Adrenal gland (tissue), 12 donors: ENCODE results near the gene MTM1. TPM values are rescaled to one million over a fixed set of nuclear protein-coding genes. Genes with fewer than 3 reads are reported as not detected.

ENCODE experiments used
- DNase-seq, 7 donors: peaks; one replicate each; pipeline ENCODE4 v3.0.0-alpha.2; 2019 to 2020
- H3K27ac ChIP-seq, 5 donors: fragments of 200-600 bp; sonication (generic) in 4 of 5; 1 replicate in 3 of 5; 2 replicates in 2 of 5; pipeline versions ENCODE4 v1.5.1 to v1.8.0; 2016 to 2020; ENCODE audit warnings: mild to moderate bottlenecking in 1 of 5
- H3K27me3 ChIP-seq: fragments of 200-600 bp; 2 replicates; pipeline ENCODE4 v1.8.0; 2021
- H3K36me3 ChIP-seq, 2 donors: fragments of 200-600 bp; replicated peaks in 1 of 2; 1 replicate in 1 of 2; 2 replicates in 1 of 2; pipeline versions ENCODE4 v1.5.1 to v1.8.0; 2018 to 2022
- H3K4me1 ChIP-seq, 2 donors: fragments of 200-600 bp; replicated peaks in 1 of 2; 1 replicate in 1 of 2; 2 replicates in 1 of 2; pipeline versions ENCODE4 v1.5.1 to v1.8.0; 2018 to 2021
- H3K4me3 ChIP-seq, 4 donors: fragments of 200-600 bp; sonication (generic) in 3 of 4; one replicate each; pipeline ENCODE4 v1.5.1; 2016 to 2018
- H3K9me3 ChIP-seq, 3 donors: fragments of 200-600 bp; sonication (generic) in 1 of 3; replicated peaks in 1 of 3; 1 replicate in 2 of 3; 2 replicates in 1 of 3; pipeline versions ENCODE4 v1.5.1 to v1.8.0; 2016 to 2021
- POLR2A ChIP-seq, 2 donors: fragments of 450-650 bp; IDR thresholded peaks; one replicate each; pipeline ENCODE4 v1.6.1; 2017; ENCODE audit warnings: antibody characterized with exemption in 2 of 2, mild to moderate bottlenecking in 2 of 2, moderate library complexity in 1 of 2
- WGBS, 4 donors: extraction: QIAGEN DNeasy Blood & Tissue Kit in 2 of 4; methylation state at CpG; one replicate each; pipeline versions ENCODE4 v1.1.5 to v1.1.7; 2013 to 2017; 5-methylcytosine and 5-hydroxymethylcytosine counted together
- intact Hi-C, 2 donors: fragments of 100-400 bp; cut with DNase I; formaldehyde crosslinking; loops; one replicate each; pipeline versions ENCODE4 v1.14.1 to v1.15.0; 2022 to 2023
- polyA plus RNA-seq, 3 donors: library from polyadenylated mRNA; stranded (reverse); fragments of 200-250 nt in 2 of 3; fragments of 350-450 nt in 1 of 3; fragmentation: Illumina TruSeq in 1 of 3; extraction: RNeasy Lipid Tissue Mini Kit (QIAGEN cat#74804) in 1 of 3; gene quantifications; one replicate each; pipeline ENCODE4 v1.2.3, GENCODE V29; 2013 to 2014
- total RNA-seq, 9 donors: library from RNA; depleted of rRNA in 4 of 9; stranded (reverse); fragments of >200 nt in 4 of 9; fragments of 120-200 nt in 1 of 9; fragmentation: NEBNext Ultra II Directional in 1 of 9; extraction: Animal tissue kit (Norgen Biotek cat#: 25700) in 1 of 9; gene quantifications; one replicate each; pipeline versions ENCODE4 v1.1.0 to v1.2.4, GENCODE V29; 2013 to 2023
- TF ChIP-seq, protein P1 (sequence below), 6 experiments: fragments of 450-650 bp in 4 of 6; fragments of 200-600 bp in 2 of 6; sonication (generic) in 1 of 6; IDR thresholded peaks; 1 replicate in 5 of 6; 2 replicates in 1 of 6; pipeline versions ENCODE4 v1.5.1 to v1.8.0; 2016 to 2021; ENCODE audit warnings: antibody characterized with exemption in 6 of 6, mild to moderate bottlenecking in 2 of 6, moderate library complexity in 1 of 6
- donor health status: healthy with polysubstance abuse.
- donor health status: Bipolar disorder and iron deficiency.
- donor health status: DM: yes; HTN: yes; CAD: no.
- donor health status: DM: no; HTN: no; CAD: no.
- donor health status: DM: no; HTN: no; CAD: no.
- donor health status: DM: yes; HTN: yes; CAD: no.

MTM1 gene
- total and polyA plus RNA-seq, 12 donors = 4.1 to 31.4 (median 24.9) TPM

DNA sequence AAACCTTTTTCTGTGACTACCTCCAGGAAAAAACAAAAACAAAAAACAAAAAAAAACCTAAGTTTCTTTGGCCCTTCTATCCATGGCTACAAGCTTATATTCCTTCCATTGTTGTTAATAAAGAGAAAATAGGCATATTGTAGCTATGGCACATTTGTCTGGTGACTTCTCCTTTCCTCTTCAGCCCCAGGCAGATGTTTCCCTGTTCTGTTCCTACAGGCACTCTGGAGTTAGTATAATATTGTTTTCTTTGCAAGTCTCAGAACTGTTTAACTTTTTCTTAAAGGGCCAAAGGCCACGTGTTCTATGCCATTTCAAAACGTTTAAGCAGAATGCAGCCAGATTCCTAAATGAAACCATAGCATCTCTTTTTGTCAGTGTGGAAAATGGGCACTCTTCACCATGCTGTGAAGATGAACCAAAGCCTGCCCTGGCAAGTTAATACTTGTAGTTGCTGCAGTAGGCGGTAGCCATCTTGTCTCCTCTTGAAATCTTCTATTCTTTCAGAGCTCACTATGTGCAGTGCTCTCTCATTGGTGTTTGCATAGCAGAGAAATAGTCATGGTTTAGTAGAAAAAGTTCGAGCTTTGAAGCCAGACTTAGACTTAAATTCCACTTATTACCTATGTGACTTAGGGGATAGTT lies 80.0 kb downstream of the MTM1 start:
- Histone ChIP-seq H3K4me1 (no peaks in the 10 kb centered on the region), H3K4me3 (no peak overlapping the region), H3K27me3 (no peaks in the 10 kb centered on the region), H3K9me3 (no peaks in the 10 kb centered on the region), H3K36me3 (no peaks in the 10 kb centered on the region), H3K27ac (peak overlapping the region; percentile 30 to 65 (median 48))
- intact Hi-C loops = no loop called here
- WGBS, 4 donors = 53 to 79% (median 66%) methylated on average over 4 of the region's 4 CpGs
- no peak for DNase-seq
- TF ChIP-seq, protein P1, sequence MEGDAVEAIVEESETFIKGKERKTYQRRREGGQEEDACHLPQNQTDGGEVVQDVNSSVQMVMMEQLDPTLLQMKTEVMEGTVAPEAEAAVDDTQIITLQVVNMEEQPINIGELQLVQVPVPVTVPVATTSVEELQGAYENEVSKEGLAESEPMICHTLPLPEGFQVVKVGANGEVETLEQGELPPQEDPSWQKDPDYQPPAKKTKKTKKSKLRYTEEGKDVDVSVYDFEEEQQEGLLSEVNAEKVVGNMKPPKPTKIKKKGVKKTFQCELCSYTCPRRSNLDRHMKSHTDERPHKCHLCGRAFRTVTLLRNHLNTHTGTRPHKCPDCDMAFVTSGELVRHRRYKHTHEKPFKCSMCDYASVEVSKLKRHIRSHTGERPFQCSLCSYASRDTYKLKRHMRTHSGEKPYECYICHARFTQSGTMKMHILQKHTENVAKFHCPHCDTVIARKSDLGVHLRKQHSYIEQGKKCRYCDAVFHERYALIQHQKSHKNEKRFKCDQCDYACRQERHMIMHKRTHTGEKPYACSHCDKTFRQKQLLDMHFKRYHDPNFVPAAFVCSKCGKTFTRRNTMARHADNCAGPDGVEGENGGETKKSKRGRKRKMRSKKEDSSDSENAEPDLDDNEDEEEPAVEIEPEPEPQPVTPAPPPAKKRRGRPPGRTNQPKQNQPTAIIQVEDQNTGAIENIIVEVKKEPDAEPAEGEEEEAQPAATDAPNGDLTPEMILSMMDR (IDR thresholded peaks at IDR 0.05) = no peak
- no peak for TF ChIP-seq POLR2A (IDR thresholded peaks at IDR 0.05)

DNA sequence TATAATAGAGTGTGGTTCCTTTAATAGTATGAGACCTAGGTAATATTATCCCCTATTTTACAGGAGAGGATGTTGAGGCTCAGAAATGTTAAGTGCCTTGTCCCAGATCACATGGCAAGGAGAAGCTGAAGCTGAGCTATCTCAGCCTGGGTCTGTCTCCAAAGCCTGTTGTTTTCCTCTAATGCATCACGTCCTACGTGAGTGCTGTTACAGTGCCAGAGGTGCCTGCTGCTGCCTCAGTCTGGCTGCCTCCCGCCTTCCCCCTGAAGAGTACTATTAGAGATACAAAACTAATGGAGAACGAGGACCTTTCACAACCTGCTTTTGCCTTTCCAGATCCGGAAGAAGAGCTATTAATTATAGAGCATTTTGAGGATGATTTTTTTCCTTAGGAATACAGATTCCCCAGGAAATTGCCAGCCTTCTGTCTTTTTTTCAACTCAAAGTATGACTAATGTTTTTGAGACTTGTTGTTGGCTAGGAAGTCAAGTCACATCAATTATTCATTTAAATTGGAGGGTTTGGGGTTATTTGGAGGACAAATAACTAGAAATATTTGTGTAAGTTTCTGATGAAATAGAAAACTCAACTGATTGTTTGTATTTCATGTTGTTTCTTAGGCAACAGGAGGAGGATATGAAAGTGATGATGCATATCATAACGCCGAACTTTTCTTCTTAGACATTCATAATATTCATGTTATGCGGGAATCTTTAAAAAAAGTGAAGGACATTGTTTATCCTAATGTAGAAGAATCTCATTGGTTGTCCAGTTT lies 80.9 kb downstream of the MTM1 start:
- H3K4me1 ChIP-seq = no peaks in the 10 kb centered on the region
- H3K27me3 ChIP-seq = no peaks in the 10 kb centered on the region
- H3K9me3 ChIP-seq = no peaks in the 10 kb centered on the region
- intact Hi-C loops = no loop called here
- H3K4me3 ChIP-seq = no peak overlapping the region
- 14 to 41% (median 31%) methylated on average over 6 to 8 of the region's 8 CpGs for WGBS, 4 donors
- H3K27ac ChIP-seq = peak overlapping the region; percentile 30 to 65 (median 48)
- H3K36me3 ChIP-seq = no peaks in the 10 kb centered on the region
- DNase-seq = peak; percentile 42 to 89 (median 73)
- no peak for TF ChIP-seq POLR2A (IDR thresholded peaks at IDR 0.05)
- TF ChIP-seq, protein P1 (IDR thresholded peaks at IDR 0.05) = no peak

DNA sequence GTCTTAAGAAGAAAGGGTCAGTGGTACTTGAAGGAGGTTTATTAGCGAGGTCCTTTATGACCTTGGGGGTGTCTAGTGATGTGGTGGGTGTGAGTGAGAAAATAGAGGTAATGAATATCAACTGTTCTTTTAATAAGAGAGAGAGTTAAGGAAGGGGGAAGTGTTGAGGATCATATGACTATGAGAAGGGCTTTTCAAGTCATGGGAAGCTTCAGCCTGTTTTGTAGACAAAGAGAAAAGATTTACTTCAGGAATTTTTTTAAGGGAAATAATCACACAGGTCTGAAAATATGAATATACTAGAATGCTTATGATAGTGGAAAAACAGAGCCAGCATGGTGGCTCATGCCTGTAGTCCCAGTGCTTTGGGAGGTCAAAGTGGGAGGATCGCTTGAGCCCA lies 83.5 kb downstream of the MTM1 start:
- no peak overlapping the region for H3K27ac ChIP-seq
- intact Hi-C loops = no loop called here
- no peaks in the 10 kb centered on the region for H3K36me3 ChIP-seq
- DNase-seq = no peak
- H3K9me3 ChIP-seq = no peaks in the 10 kb centered on the region
- TF ChIP-seq, protein P1 (IDR thresholded peaks at IDR 0.05) = no peak
- TF ChIP-seq POLR2A (IDR thresholded peaks at IDR 0.05) = no peak
- no peaks in the 10 kb centered on the region for H3K4me1 ChIP-seq
- WGBS, 4 donors = 83 to 99% (median 88%) methylated on average over 2 of the region's 2 CpGs
- no peak overlapping the region for H3K4me3 ChIP-seq
- no peaks in the 10 kb centered on the region for H3K27me3 ChIP-seq

GRCh38 chrX:150655788-150656187 lies 87.4 kb downstream of the MTM1 start:
- no peaks in the 10 kb centered on the region for H3K27me3 ChIP-seq
- H3K4me1 ChIP-seq = no peaks in the 10 kb centered on the region
- no peak overlapping the region for H3K27ac ChIP-seq
- intact Hi-C loops = no loop called here
- peaks cover 0 to 6% of the 10 kb centered on the region in 2 donors for H3K36me3 ChIP-seq
- no peak for DNase-seq
- no peak for TF ChIP-seq POLR2A (IDR thresholded peaks at IDR 0.05)
- TF ChIP-seq, protein P1 (IDR thresholded peaks at IDR 0.05) = no peak
- WGBS, 4 donors = 48 to 65% (median 65%) methylated on average over 2 of the region's 2 CpGs
- no peaks in the 10 kb centered on the region for H3K9me3 ChIP-seq
- H3K4me3 ChIP-seq = no peak overlapping the region
